ENCODE results near the gene NFIA.
"Not testable (repeated sequence)": the region's sequence is repeated elsewhere in the genome, so short reads cannot be mapped to it uniquely, and the experiment has no call there.

Gene NFIA

DNA sequence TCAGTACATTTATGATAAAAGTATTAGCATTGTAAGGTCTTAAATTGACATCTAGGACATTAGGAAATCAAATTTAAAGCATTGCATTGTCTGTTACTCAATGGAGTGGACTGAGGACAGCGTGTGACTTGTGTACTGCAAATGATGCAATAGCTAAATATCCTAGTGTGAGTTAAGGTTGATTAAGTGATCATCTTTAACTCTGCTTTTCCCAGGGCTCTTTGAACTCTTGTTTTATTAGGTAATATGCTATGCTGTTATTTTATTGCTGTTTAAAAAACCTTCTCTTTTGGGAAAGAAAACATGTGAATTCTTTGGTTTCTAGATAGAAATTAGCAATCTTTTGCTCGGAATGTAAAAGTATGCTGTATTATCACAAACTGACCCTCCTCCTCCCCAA is 38.6 kb downstream of the NFIA start:
- 100% methylated on average over 1 of the region's 2 CpGs; no CpG with 5 or more reads in 1 of the 2 experiments for WGBS, 2 experiments (ENCODE audit: insufficient coverage in 2 of 2)
- Histone ChIP-seq H3K36me3 (ENCODE audit: control insufficient read depth, insufficient read depth, low read length) (no peaks in the 10 kb centered on the region), H3K27ac (ENCODE audit: low read depth, low read length, severe bottlenecking) (no peak overlapping the region), H3K4me1 (ENCODE audit: control insufficient read depth, insufficient read depth, low read length, poor library complexity, severe bottlenecking) (no peaks in the 10 kb centered on the region), H3K9me3 (ENCODE audit: control insufficient read depth, low read length) (no peaks in the 10 kb centered on the region), H3K4me3 (ENCODE audit: extremely low read depth, insufficient read depth, low read length, poor library complexity, severe bottlenecking) (no peak overlapping the region)

DNA sequence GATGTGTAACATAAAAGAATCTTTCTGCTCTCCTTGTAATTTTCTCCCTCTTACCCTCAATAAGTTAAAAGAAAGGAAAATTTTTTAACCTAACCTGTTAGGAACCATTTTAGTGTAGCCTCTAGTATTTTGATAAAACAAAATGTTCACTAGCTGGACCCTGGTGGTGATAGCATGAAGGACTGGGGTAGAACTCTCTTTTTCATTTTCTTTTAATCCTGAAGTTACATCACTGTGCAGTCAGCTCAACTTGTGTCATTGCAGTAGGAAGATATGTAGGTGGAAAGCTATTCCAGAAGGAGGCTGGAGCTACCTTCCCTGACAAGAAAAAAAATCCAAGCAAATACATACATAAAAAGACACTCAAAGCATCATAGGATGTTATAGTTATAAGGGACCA is 39.3 kb downstream of the NFIA start:
- H3K4me3 ChIP-seq (ENCODE audit: extremely low read depth, insufficient read depth, low read length, poor library complexity, severe bottlenecking), result no peak overlapping the region
- no peak overlapping the region for H3K27ac ChIP-seq (ENCODE audit: low read depth, low read length, severe bottlenecking)
- no peaks in the 10 kb centered on the region for H3K4me1 ChIP-seq (ENCODE audit: control insufficient read depth, insufficient read depth, low read length, poor library complexity, severe bottlenecking)
- no peaks in the 10 kb centered on the region for H3K9me3 ChIP-seq (ENCODE audit: control insufficient read depth, low read length)
- H3K36me3 ChIP-seq (ENCODE audit: control insufficient read depth, insufficient read depth, low read length), result no peaks in the 10 kb centered on the region

DNA sequence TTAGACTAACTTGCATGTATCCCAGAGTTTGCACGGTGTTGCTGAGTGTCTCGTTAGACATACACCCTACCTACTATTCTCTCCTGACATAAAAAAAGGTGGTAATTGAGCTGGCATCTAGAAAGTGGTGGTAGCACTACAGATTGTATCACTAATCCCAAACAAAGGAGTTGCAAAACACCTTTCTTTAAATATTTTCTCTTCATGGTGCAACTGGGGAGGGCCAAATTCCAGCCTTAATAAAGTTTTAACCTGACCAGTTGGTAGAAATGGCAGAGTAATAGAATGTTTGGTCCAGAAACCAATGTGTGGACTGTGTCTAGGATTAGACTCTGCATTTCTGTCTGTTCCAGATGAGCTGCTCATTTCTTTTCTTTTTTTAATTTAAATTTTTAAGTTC is 40.0 kb downstream of the NFIA start:
- WGBS, 2 experiments (ENCODE audit: insufficient coverage in 2 of 2), result no CpG with 5 or more reads among the region's 2 CpGs
- Histone ChIP-seq H3K27ac (ENCODE audit: low read depth, low read length, severe bottlenecking) (no peak overlapping the region), H3K36me3 (ENCODE audit: control insufficient read depth, insufficient read depth, low read length) (no peaks in the 10 kb centered on the region), H3K9me3 (ENCODE audit: control insufficient read depth, low read length) (no peaks in the 10 kb centered on the region), H3K4me1 (ENCODE audit: control insufficient read depth, insufficient read depth, low read length, poor library complexity, severe bottlenecking) (no peaks in the 10 kb centered on the region), H3K4me3 (ENCODE audit: extremely low read depth, insufficient read depth, low read length, poor library complexity, severe bottlenecking) (no peak overlapping the region)

DNA sequence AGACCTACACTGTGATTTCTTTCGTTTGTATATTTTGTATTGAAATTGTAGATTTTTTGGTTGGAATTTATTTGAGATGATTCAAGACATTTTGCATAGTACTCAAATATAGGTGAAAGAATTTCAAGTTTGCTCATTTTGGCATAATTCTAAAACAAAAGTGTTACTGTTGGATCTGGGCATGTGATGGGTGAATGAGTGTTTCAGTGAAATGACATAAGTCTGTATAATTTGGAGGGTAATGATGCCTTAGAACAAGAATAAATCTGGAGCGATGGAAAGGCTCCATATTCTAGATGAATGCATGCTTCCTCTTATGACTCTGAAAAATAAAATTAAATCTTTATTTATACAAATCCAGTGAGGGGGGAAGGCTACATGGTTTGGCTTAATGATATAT is 41.0 kb downstream of the NFIA start:
- Histone ChIP-seq H3K27ac (ENCODE audit: low read depth, low read length, severe bottlenecking) (no peak overlapping the region), H3K4me3 (ENCODE audit: extremely low read depth, insufficient read depth, low read length, poor library complexity, severe bottlenecking) (no peak overlapping the region), H3K36me3 (ENCODE audit: control insufficient read depth, insufficient read depth, low read length) (no peaks in the 10 kb centered on the region), H3K4me1 (ENCODE audit: control insufficient read depth, insufficient read depth, low read length, poor library complexity, severe bottlenecking) (no peaks in the 10 kb centered on the region), H3K9me3 (ENCODE audit: control insufficient read depth, low read length) (no peaks in the 10 kb centered on the region)
- WGBS, 2 experiments (ENCODE audit: insufficient coverage in 2 of 2), result 100% methylated on average over 1 of the region's 2 CpGs; no CpG with 5 or more reads in 1 of the 2 experiments

DNA sequence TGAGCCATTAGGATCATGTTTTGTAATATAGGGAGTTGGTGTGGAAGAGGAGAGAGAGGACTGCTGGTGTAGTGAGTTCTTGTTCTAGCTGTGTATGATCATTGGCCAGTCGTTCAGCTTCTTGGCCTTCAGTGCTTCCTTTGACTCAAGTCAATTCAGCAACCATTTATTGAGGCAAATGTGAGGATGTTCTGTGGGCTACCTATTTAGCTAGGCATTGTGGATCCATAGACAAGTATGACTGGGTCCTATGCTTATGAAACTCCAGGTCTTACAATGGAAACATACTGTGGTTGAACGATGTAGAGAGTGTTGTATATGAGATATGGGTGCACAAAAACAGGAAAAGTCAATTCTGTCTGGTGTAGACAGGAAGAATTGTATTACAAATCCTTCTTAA is 41.7 kb downstream of the NFIA start:
- 92 to 100% methylated on average over 1 to 2 of the region's 2 CpGs for WGBS, 2 experiments (ENCODE audit: insufficient coverage in 2 of 2)
- H3K4me3 ChIP-seq (ENCODE audit: extremely low read depth, insufficient read depth, low read length, poor library complexity, severe bottlenecking), result no peak overlapping the region
- H3K9me3 ChIP-seq (ENCODE audit: control insufficient read depth, low read length), result no peaks in the 10 kb centered on the region
- no peaks in the 10 kb centered on the region for H3K4me1 ChIP-seq (ENCODE audit: control insufficient read depth, insufficient read depth, low read length, poor library complexity, severe bottlenecking)
- H3K27ac ChIP-seq (ENCODE audit: low read depth, low read length, severe bottlenecking), result no peak overlapping the region
- H3K36me3 ChIP-seq (ENCODE audit: control insufficient read depth, insufficient read depth, low read length), result no peaks in the 10 kb centered on the region

DNA sequence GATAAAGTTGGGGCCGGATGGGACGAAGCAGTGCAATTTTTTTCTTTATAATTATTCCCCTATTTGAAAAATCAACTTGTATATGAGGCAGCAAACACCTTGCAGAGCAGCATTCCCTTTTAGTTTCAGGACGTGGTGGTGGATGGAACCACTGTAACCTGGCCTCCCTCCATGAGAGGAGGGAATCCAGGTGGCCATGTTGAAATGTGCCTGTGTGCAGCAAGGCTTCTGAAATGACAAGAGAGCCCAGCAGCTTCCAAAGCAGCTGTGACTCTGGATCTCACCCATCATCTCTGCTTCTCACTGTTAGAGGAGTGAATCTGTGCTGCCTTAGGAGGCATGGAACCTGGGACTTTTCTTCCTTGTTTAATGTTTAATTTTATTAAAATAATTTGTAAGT is 42.3 kb downstream of the NFIA start:
- no peak overlapping the region for H3K4me3 ChIP-seq (ENCODE audit: extremely low read depth, insufficient read depth, low read length, poor library complexity, severe bottlenecking)
- H3K27ac ChIP-seq (ENCODE audit: low read depth, low read length, severe bottlenecking), result no peak overlapping the region
- no peaks in the 10 kb centered on the region for H3K4me1 ChIP-seq (ENCODE audit: control insufficient read depth, insufficient read depth, low read length, poor library complexity, severe bottlenecking)
- no peaks in the 10 kb centered on the region for H3K36me3 ChIP-seq (ENCODE audit: control insufficient read depth, insufficient read depth, low read length)
- no peaks in the 10 kb centered on the region for H3K9me3 ChIP-seq (ENCODE audit: control insufficient read depth, low read length)
- 80% methylated on average over 2 of the region's 3 CpGs; no CpG with 5 or more reads in 1 of the 2 experiments for WGBS, 2 experiments (ENCODE audit: insufficient coverage in 2 of 2)

DNA sequence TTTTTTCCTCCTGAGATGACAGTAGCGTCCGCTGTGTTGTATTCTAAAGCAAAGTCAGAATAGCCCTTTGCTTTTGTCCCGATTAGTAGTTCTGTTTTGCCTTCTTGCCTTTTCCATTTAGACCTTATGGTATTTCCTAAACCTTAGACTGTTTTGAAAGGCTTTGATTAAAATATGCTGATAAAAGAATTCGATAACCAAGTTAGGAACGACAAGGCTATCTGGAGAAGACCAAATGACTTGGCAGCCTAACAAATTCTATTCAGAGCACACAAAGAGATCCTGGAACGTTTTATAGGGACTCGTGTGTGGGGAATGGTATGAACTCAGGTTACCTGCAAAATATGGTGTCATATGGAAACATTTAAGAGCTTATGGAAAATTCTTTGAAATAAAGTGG is 42.9 kb downstream of the NFIA start:
- Histone ChIP-seq H3K4me3 (ENCODE audit: extremely low read depth, insufficient read depth, low read length, poor library complexity, severe bottlenecking) (no peak overlapping the region), H3K9me3 (ENCODE audit: control insufficient read depth, low read length) (no peaks in the 10 kb centered on the region), H3K27ac (ENCODE audit: low read depth, low read length, severe bottlenecking) (no peak overlapping the region), H3K4me1 (ENCODE audit: control insufficient read depth, insufficient read depth, low read length, poor library complexity, severe bottlenecking) (no peaks in the 10 kb centered on the region), H3K36me3 (ENCODE audit: control insufficient read depth, insufficient read depth, low read length) (no peaks in the 10 kb centered on the region)
- 94 to 96% methylated on average over 5 to 6 of the region's 7 CpGs for WGBS, 2 experiments (ENCODE audit: insufficient coverage in 2 of 2)

DNA sequence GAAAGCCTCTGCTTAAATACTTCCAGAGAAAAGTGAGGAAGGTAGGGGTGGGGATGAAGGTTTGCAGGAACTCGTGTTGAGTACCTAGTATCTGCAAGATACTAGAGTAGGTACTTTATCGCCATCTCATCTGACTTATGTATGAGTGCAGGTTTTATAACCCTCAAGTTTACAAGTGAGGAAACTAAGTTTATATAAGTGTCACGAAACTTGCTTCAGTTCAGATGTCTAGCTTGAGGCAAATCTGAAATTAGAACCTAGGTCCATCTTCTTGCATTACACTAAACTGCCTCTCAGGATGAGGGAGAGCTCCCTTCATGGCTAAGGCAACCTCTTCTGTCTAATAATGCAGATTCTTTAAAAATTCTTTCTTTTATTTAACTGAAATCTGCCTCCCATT is 43.5 kb downstream of the NFIA start:
- Histone ChIP-seq H3K27ac (ENCODE audit: low read depth, low read length, severe bottlenecking) (no peak overlapping the region), H3K9me3 (ENCODE audit: control insufficient read depth, low read length) (no peaks in the 10 kb centered on the region), H3K4me1 (ENCODE audit: control insufficient read depth, insufficient read depth, low read length, poor library complexity, severe bottlenecking) (no peaks in the 10 kb centered on the region), H3K36me3 (ENCODE audit: control insufficient read depth, insufficient read depth, low read length) (no peaks in the 10 kb centered on the region), H3K4me3 (ENCODE audit: extremely low read depth, insufficient read depth, low read length, poor library complexity, severe bottlenecking) (no peak overlapping the region)
- 43 to 50% methylated on average over 2 of the region's 3 CpGs for WGBS, 2 experiments (ENCODE audit: insufficient coverage in 2 of 2)

DNA sequence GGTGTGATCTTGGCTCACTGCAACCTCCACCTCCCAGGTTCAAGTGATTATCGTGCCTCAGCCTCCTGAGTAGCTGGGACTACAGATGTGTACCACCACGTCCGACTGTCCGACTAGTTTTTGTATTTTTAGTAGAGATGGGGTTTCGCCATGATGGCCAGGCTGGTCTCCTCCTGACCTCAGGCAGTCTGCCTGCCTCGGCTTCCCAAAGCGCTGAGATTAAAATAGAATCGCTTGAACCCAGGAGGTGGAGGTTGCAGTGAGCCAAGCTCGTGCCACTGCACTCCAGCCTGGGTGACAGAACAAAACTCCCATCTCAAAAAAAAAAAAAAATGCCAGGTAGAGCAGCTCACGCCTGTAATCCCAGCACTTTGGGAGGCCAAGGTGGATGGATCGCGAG is 44.5 kb downstream of the NFIA start:
- H3K4me3 ChIP-seq (ENCODE audit: extremely low read depth, insufficient read depth, low read length, poor library complexity, severe bottlenecking); H3K27ac ChIP-seq (ENCODE audit: low read depth, low read length, severe bottlenecking); H3K9me3 ChIP-seq (ENCODE audit: control insufficient read depth, low read length); H3K36me3 ChIP-seq (ENCODE audit: control insufficient read depth, insufficient read depth, low read length); H3K4me1 ChIP-seq (ENCODE audit: control insufficient read depth, insufficient read depth, low read length, poor library complexity, severe bottlenecking): not testable (repeated sequence)
- WGBS, 2 experiments (ENCODE audit: insufficient coverage in 2 of 2), result 80 to 81% methylated on average over 1 to 3 of the region's 12 CpGs

DNA sequence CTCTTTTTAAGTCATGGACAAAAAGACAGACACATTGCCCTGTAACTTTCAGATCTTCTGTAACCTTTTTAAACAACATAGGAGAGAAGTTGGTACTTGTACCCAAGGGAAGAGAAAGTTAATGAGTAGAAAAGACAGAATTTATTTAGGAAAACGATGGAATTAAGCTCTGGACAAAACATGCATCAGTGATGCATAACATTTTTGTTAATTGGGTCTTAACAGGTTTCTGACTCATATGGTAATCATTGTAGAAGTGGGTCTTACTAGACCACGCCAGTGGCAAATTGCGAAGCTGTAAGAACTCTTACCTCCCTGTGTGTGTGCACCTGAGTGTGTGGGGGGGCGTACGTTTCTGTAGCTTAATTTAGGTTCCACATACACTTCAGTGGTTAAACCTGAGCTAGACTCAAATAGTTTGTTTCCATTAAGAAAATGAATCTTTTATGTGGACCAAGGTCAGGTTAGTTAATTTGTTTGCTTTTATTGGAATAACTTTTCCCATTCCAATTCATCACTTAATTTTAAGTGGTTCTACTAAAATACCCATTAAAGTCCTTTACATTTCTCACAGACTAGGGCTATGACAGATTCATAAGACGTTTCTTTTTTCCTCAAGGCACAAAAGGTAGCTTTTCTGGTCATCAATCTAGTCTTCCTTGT is 48.1 kb downstream of the NFIA start:
- Histone ChIP-seq H3K36me3 (ENCODE audit: control insufficient read depth, insufficient read depth, low read length) (no peaks in the 10 kb centered on the region), H3K9me3 (ENCODE audit: control insufficient read depth, low read length) (no peaks in the 10 kb centered on the region), H3K4me3 (ENCODE audit: extremely low read depth, insufficient read depth, low read length, poor library complexity, severe bottlenecking) (no peak overlapping the region), H3K4me1 (ENCODE audit: control insufficient read depth, insufficient read depth, low read length, poor library complexity, severe bottlenecking) (no peaks in the 10 kb centered on the region), H3K27ac (ENCODE audit: low read depth, low read length, severe bottlenecking) (no peak overlapping the region)
- WGBS, 2 experiments (ENCODE audit: insufficient coverage in 2 of 2), result 98% methylated on average over 4 to 6 of the region's 6 CpGs

DNA sequence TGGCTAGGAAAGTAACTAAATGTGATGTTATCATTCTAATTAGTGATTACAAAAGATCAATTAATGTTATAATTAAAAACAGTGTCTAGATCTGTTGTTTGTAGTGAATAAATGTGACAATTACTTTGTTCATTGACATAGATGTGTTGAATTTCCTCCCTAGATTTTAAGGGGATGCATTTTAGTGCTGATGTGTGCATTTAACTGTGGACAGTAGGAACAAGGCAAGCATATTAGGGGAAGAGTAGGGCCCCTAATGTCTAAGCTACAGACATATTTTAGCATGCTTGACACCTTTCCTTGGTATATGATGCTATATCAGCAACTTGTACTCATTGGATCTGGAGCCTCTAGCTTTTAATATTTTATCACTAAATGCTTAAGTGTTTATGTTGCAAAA is 48.9 kb downstream of the NFIA start:
- no peaks in the 10 kb centered on the region for H3K4me1 ChIP-seq (ENCODE audit: control insufficient read depth, insufficient read depth, low read length, poor library complexity, severe bottlenecking)
- H3K9me3 ChIP-seq (ENCODE audit: control insufficient read depth, low read length), result no peaks in the 10 kb centered on the region
- H3K4me3 ChIP-seq (ENCODE audit: extremely low read depth, insufficient read depth, low read length, poor library complexity, severe bottlenecking), result no peak overlapping the region
- H3K36me3 ChIP-seq (ENCODE audit: control insufficient read depth, insufficient read depth, low read length), result no peaks in the 10 kb centered on the region
- H3K27ac ChIP-seq (ENCODE audit: low read depth, low read length, severe bottlenecking), result no peak overlapping the region

Data from mesodermal cell (in vitro differentiated cells).